Measurements from ENCODE around the gene ATAD3C. TPM values are rescaled to one million over a fixed set of nuclear protein-coding genes. Genes with fewer than 3 reads are reported as not detected.
"Not testable (repeated sequence)": the region's sequence is repeated elsewhere in the genome, so short reads cannot be mapped to it uniquely, and the experiment has no call there.

Gene ATAD3C
- total RNA-seq, 4 donors from 2014 or later, result under 0.01 to 1.00 (median 0.28) TPM

GRCh38 chr1:1452882-1453281 lies 3.4 kb downstream of the ATAD3C start:
- Histone ChIP-seq H3K36me3 (no peaks in the 10 kb centered on the region), H3K27me3 (no peaks in the 10 kb centered on the region), H3K4me1 (peaks cover 0 to 7% (median 0%) of the 10 kb centered on the region in 3 donors), H3K4me3 (no peak overlapping the region), H3K9me3 (no peaks in the 10 kb centered on the region), H3K27ac (no peak overlapping the region)
- 93 to 95% methylated on average over 8 to 12 of the region's 16 CpGs for WGBS, 2 donors
- intact Hi-C loops (cut with DNase I), result no loop called here
- no peak for TF ChIP-seq POLR2A (IDR thresholded peaks at IDR 0.05)
- no peak for TF ChIP-seq CTCF (IDR thresholded peaks at IDR 0.05)
- DNase-seq, result no peak

GRCh38 chr1:1454286-1455056 lies 5.0 kb downstream of the ATAD3C start:
- intact Hi-C loops (cut with DNase I); H3K9me3 ChIP-seq: not testable (repeated sequence)

GRCh38 chr1:1455366-1455884 lies 5.9 kb downstream of the ATAD3C start:
- no peak for DNase-seq
- TF ChIP-seq POLR2A (IDR thresholded peaks at IDR 0.05) (no peak), CTCF (IDR thresholded peaks at IDR 0.05) (no peak)
- no peak overlapping the region for H3K4me3 ChIP-seq
- H3K9me3 ChIP-seq, result no peaks in the 10 kb centered on the region
- no peak overlapping the region for H3K27ac ChIP-seq
- no peaks in the 10 kb centered on the region for H3K36me3 ChIP-seq
- H3K27me3 ChIP-seq, result peaks cover 0 to 3% (median 0%) of the 10 kb centered on the region in 4 donors
- intact Hi-C loops (cut with DNase I), result no loop called here
- peaks cover 0 to 7% (median 0%) of the 10 kb centered on the region in 3 donors for H3K4me1 ChIP-seq
- 77 to 81% methylated on average over 3 to 19 of the region's 30 CpGs for WGBS, 2 donors

More at GRCh38 chr1:1454286-1455056, 5.0 kb downstream of the ATAD3C start:
- DNase-seq, H3K36me3 ChIP-seq, H3K27me3 ChIP-seq, H3K27ac ChIP-seq, H3K4me1 ChIP-seq, H3K4me3 ChIP-seq: not testable (repeated sequence)
- 80 to 86% methylated on average over 3 to 11 of the region's 41 CpGs for WGBS, 2 donors

- H3K4me3 ChIP-seq; intact Hi-C loops (cut with DNase I); H3K36me3 ChIP-seq; H3K27me3 ChIP-seq; DNase-seq; H3K27ac ChIP-seq; H3K9me3 ChIP-seq: not testable (repeated sequence)
- no CpG with 5 or more reads among the region's 15 CpGs for WGBS, 2 donors
- H3K4me1 ChIP-seq, result peaks cover 0 to 12% (median 0%) of the 10 kb centered on the region in 3 donors
These were observed 6.4 kb downstream of the ATAD3C start for GRCh38 chr1:1455934-1456333.

GRCh38 chr1:1456683-1457255 lies 7.3 kb downstream of the ATAD3C start:
- not testable (repeated sequence) for DNase-seq

GRCh38 chr1:1459156-1459555 lies 9.7 kb downstream of the ATAD3C start:
- WGBS, 2 donors, result no CpG with 5 or more reads among the region's 19 CpGs
- H3K9me3 ChIP-seq; H3K4me3 ChIP-seq; H3K36me3 ChIP-seq; intact Hi-C loops (cut with DNase I); H3K27ac ChIP-seq; DNase-seq: not testable (repeated sequence)
- H3K27me3 ChIP-seq, result peaks cover 0 to 15% (median 0%) of the 10 kb centered on the region in 4 donors
- peaks cover 0 to 24% (median 4%) of the 10 kb centered on the region in 3 donors for H3K4me1 ChIP-seq

More at GRCh38 chr1:1456683-1457255, 7.3 kb downstream of the ATAD3C start:
- H3K9me3 ChIP-seq; H3K4me3 ChIP-seq; H3K36me3 ChIP-seq; H3K27ac ChIP-seq; intact Hi-C loops (cut with DNase I): not testable (repeated sequence)
- peaks cover 0 to 19% (median 3%) of the 10 kb centered on the region in 3 donors for H3K4me1 ChIP-seq
- peaks cover 0 to 15% (median 0%) of the 10 kb centered on the region in 4 donors for H3K27me3 ChIP-seq
- 80 to 89% methylated on average over 1 to 8 of the region's 22 CpGs for WGBS, 2 donors

GRCh38 chr1:1459711-1460110 lies 10.2 kb downstream of the ATAD3C start:
- WGBS, 2 donors, result 89 to 100% methylated on average over 3 to 10 of the region's 14 CpGs
- H3K4me3 ChIP-seq; H3K9me3 ChIP-seq; DNase-seq; H3K36me3 ChIP-seq; intact Hi-C loops (cut with DNase I); H3K27ac ChIP-seq: not testable (repeated sequence)
- H3K4me1 ChIP-seq, result peaks cover 0 to 24% (median 4%) of the 10 kb centered on the region in 3 donors
- H3K27me3 ChIP-seq, result peaks cover 0 to 15% (median 0%) of the 10 kb centered on the region in 4 donors

Data from esophagus squamous epithelium (tissue), 5 donors.